BJ (cell line): Measurements from ENCODE around the gene COIL. TPM values are rescaled to one million over a fixed set of nuclear protein-coding genes. Genes with fewer than 3 reads are reported as not detected.

ENCODE experiments used
- CTCF ChIA-PET: fragments of 350-600 bp; formaldehyde crosslinking; extraction: SDS; loops from one replicate; lab custom pipeline; 2021; ENCODE audit warnings: antibody characterized with exemption, inconsistent platforms; lab: Yijun Ruan, JAX
- POLR2A ChIA-PET: fragments of 300-600 bp; sonication (Branson Sonifier 250); formaldehyde crosslinking; extraction: SDS; loops from one replicate; lab custom pipeline; 2021; ENCODE audit warnings: antibody characterized with exemption; lab: Charles Lee
- DNase-seq: peaks from one replicate; pipeline ENCODE4 v3.0.0-alpha.2; 2011; ENCODE audit warnings: low read depth
- H3K27me3 ChIP-seq: 2 replicates; pipeline ENCODE4 v1.6.0; 2011; ENCODE audit warnings: low read length; ENCODE audit not compliant: control insufficient read depth, insufficient read depth
- H3K36me3 ChIP-seq: 2 replicates; pipeline ENCODE4 v1.5.1; 2011; ENCODE audit warnings: low read length; ENCODE audit not compliant: control insufficient read depth, insufficient read depth
- H3K4me3 ChIP-seq: 2 replicates; pipeline ENCODE4 v1.5.1; 2011; ENCODE audit warnings: low read depth, mild to moderate bottlenecking, control low read depth, low read length
- polyA plus RNA-seq: library from polyadenylated mRNA; depleted of rRNA; stranded (reverse); fragments of >200 nt; gene quantifications from 2 replicates; pipeline ENCODE4 v1.2.3, GENCODE V29; 2011
- TF ChIP-seq, protein P1 (sequence below): IDR thresholded peaks from 2 replicates; pipeline ENCODE4 v1.5.1; 2011; ENCODE audit warnings: low read depth, mild to moderate bottlenecking, control low read depth, inconsistent platforms, low read length, moderate library complexity; ENCODE audit not compliant: insufficient read depth

The COIL gene
- polyA plus RNA-seq, 1 experiment: 2.8 TPM

GRCh38 chr17:56956992-56957391 lies 3.9 kb downstream of the COIL start:
- POLR2A ChIA-PET: no interaction called here
- DNase-seq: no peak
- TF ChIP-seq, protein P1, sequence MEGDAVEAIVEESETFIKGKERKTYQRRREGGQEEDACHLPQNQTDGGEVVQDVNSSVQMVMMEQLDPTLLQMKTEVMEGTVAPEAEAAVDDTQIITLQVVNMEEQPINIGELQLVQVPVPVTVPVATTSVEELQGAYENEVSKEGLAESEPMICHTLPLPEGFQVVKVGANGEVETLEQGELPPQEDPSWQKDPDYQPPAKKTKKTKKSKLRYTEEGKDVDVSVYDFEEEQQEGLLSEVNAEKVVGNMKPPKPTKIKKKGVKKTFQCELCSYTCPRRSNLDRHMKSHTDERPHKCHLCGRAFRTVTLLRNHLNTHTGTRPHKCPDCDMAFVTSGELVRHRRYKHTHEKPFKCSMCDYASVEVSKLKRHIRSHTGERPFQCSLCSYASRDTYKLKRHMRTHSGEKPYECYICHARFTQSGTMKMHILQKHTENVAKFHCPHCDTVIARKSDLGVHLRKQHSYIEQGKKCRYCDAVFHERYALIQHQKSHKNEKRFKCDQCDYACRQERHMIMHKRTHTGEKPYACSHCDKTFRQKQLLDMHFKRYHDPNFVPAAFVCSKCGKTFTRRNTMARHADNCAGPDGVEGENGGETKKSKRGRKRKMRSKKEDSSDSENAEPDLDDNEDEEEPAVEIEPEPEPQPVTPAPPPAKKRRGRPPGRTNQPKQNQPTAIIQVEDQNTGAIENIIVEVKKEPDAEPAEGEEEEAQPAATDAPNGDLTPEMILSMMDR: no peak
- CTCF ChIA-PET: interaction anchor here (0.9 kb wide), 1 partner anchor 122 kb away, joined by 3 read pairs; no protein-coding TSS in a partner anchor
- Histone ChIP-seq H3K27me3 (no peaks in the 10 kb centered on the region), H3K4me3 (no peak overlapping the region), H3K36me3 (no peaks in the 10 kb centered on the region)

- CTCF ChIA-PET: no interaction called here
- Histone ChIP-seq H3K36me3 (peaks cover 4% of the 10 kb centered on the region), H3K27me3 (no peaks in the 10 kb centered on the region), H3K4me3 (no peak overlapping the region)
- DNase-seq: no peak
- TF ChIP-seq, protein P1: no peak
- POLR2A ChIA-PET: no interaction called here
These were observed 11.3 kb downstream of the COIL start for GRCh38 chr17:56949595-56949994.

- H3K4me3 ChIP-seq: no peak overlapping the region
- TF ChIP-seq, protein P1: no peak
- POLR2A ChIA-PET: no interaction called here
- DNase-seq: no peak
- CTCF ChIA-PET: interaction anchor here (1.8 kb wide), 1 partner anchor 129 kb away, joined by 5 read pairs; no protein-coding TSS in a partner anchor
- H3K27me3 ChIP-seq: no peaks in the 10 kb centered on the region
- H3K36me3 ChIP-seq: peaks cover 4% of the 10 kb centered on the region
These were observed 12.4 kb downstream of the COIL start for GRCh38 chr17:56948491-56948890.

- ChIA-PET CTCF (interaction anchor here (1.8 kb wide), 1 partner anchor 128 kb away, joined by 5 read pairs; no protein-coding TSS in a partner anchor), POLR2A (no interaction called here)
- Histone ChIP-seq H3K36me3 (peaks cover 4% of the 10 kb centered on the region), H3K27me3 (no peaks in the 10 kb centered on the region), H3K4me3 (no peak overlapping the region)
- TF ChIP-seq, protein P1: no peak
- no peak for DNase-seq
These were observed 13.1 kb downstream of the COIL start for GRCh38 chr17:56947741-56948140.

- DNase-seq: no peak
- no peak overlapping the region for H3K4me3 ChIP-seq
- TF ChIP-seq, protein P1: no peak
- ChIA-PET CTCF (interaction anchor here (0.7 to 2.0 kb wide), 2 partner anchors 9 to 126 kb away, joined by 3 to 7 read pairs; no protein-coding TSS in a partner anchor), POLR2A (no interaction called here)
- H3K27me3 ChIP-seq: no peaks in the 10 kb centered on the region
- peaks cover 7% of the 10 kb centered on the region for H3K36me3 ChIP-seq
These were observed 14.8 kb downstream of the COIL start for GRCh38 chr17:56945938-56946505.
